ENCODE data around the gene PSMD1.

PSMD1 gene

DNA sequence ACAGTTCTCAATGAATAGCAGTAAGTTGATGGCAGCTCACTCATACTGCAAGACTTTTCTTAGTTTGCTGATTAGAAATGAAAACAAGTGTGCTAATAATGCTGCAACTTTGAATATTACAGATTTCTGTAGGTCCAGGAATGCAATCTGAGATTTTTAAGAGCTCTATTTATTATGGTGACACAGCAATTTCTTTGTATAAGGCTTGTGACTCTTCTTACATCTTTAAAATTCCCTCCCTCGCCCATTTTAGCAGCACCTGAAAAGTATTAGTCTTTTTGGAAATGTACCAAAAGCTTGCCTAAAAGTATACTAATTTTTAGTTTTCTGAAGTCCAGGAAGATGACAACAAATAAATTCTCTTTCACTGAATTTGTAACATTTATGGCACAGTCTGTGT, 72.5 kb downstream of the PSMD1 start:
- no peak for TF ChIP-seq ESRRG (CRISPR knock-in tag; IDR thresholded peaks at IDR 0.05)
- TF ChIP-seq RARB (CRISPR knock-in tag; IDR thresholded peaks at IDR 0.05), result no peak
- TF ChIP-seq BACH2 (CRISPR knock-in tag; IDR thresholded peaks at IDR 0.05; ENCODE audit: borderline replicate concordance), result no peak
- TF ChIP-seq, protein P1, sequence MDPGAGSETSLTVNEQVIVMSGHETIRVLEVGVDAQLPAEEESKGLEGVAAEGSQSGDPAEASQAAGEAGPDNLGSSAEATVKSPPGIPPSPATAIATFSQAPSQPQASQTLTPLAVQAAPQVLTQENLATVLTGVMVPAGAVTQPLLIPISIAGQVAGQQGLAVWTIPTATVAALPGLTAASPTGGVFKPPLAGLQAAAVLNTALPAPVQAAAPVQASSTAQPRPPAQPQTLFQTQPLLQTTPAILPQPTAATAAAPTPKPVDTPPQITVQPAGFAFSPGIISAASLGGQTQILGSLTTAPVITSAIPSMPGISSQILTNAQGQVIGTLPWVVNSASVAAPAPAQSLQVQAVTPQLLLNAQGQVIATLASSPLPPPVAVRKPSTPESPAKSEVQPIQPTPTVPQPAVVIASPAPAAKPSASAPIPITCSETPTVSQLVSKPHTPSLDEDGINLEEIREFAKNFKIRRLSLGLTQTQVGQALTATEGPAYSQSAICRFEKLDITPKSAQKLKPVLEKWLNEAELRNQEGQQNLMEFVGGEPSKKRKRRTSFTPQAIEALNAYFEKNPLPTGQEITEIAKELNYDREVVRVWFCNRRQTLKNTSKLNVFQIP (CRISPR knock-in tag; IDR thresholded peaks at IDR 0.05; ENCODE audit: borderline replicate concordance, low read depth), result no peak
- TF ChIP-seq PPARA (CRISPR knock-in tag; IDR thresholded peaks at IDR 0.05; ENCODE audit: borderline replicate concordance), result no peak
- no peak for TF ChIP-seq CSDC2 (CRISPR knock-in tag; IDR thresholded peaks at IDR 0.05)
- no peak for TF ChIP-seq GLIS3 (CRISPR knock-in tag; IDR thresholded peaks at IDR 0.05)
- no peak for TF ChIP-seq ISL1 (CRISPR knock-in tag; IDR thresholded peaks at IDR 0.05)
- TF ChIP-seq PATZ1 (CRISPR knock-in tag; IDR thresholded peaks at IDR 0.05; ENCODE audit: borderline replicate concordance), result no peak
- no peak for TF ChIP-seq ZC3H10 (CRISPR knock-in tag; IDR thresholded peaks at IDR 0.05)
- TF ChIP-seq ZFP30 (CRISPR knock-in tag; IDR thresholded peaks at IDR 0.05), result no peak
- TF ChIP-seq ARNTL (CRISPR knock-in tag; IDR thresholded peaks at IDR 0.05; ENCODE audit: borderline replicate concordance, low read depth), result no peak
- no peak for TF ChIP-seq ZNF565 (CRISPR knock-in tag; conservative IDR thresholded peaks at IDR 0.05; ENCODE audit: low read depth)
- no peak for ATAC-seq

- 0 out of 2 replicates have a peak, but pooled peaks have one; percentile 8 for TF ChIP-seq ISL1 (CRISPR knock-in tag; IDR thresholded peaks at IDR 0.05)
- no peak for TF ChIP-seq SNAI2 (CRISPR knock-in tag; IDR thresholded peaks at IDR 0.05)
- ATAC-seq, result no peak; the same call in 2 of the 3 replicates
Observed at GRCh38 chr2:231130336-231131056, 73.8 kb downstream of the PSMD1 start.

- TF ChIP-seq TOX (CRISPR knock-in tag; IDR thresholded peaks at IDR 0.05; ENCODE audit: borderline replicate concordance) (0 out of 2 replicates have a peak, but pooled peaks have one; percentile 21), ESRRG (CRISPR knock-in tag; IDR thresholded peaks at IDR 0.05) (no peak), ZNF565 (CRISPR knock-in tag; conservative IDR thresholded peaks at IDR 0.05; ENCODE audit: low read depth) (no peak), PPARA (CRISPR knock-in tag; IDR thresholded peaks at IDR 0.05; ENCODE audit: borderline replicate concordance) (no peak), CREB5 (CRISPR knock-in tag; IDR thresholded peaks at IDR 0.05; ENCODE audit: low read depth) (no peak)
- TF ChIP-seq, protein P1 (CRISPR knock-in tag; IDR thresholded peaks at IDR 0.05; ENCODE audit: borderline replicate concordance, low read depth), result no peak
Observed at GRCh38 chr2:231132129-231132528, 75.5 kb downstream of the PSMD1 start.

GRCh38 chr2:231133365-231134099, 76.9 kb downstream of the PSMD1 start:
- ATAC-seq, result no peak
- TF ChIP-seq CSDC2 (CRISPR knock-in tag; IDR thresholded peaks at IDR 0.05) (no peak), ZNF565 (CRISPR knock-in tag; conservative IDR thresholded peaks at IDR 0.05; ENCODE audit: low read depth) (no peak), OSR1 (CRISPR knock-in tag; IDR thresholded peaks at IDR 0.05) (no peak)

More at GRCh38 chr2:231132129-231132528, 75.5 kb downstream of the PSMD1 start:
- peak; percentile 80 for ATAC-seq
